AG20443 (cell line): ENCODE results near the gene FMNL1.

Experiments used
- DNase-seq: peaks from one replicate; pipeline ENCODE4 v3.0.0; 2012; ENCODE audit warnings: low spot score, mixed read lengths

The FMNL1 gene

GRCh38 chr17:45261577-45262515, 40.2 kb downstream of the FMNL1 start, which contains the start of gene SPATA32:
Gene SPATA32 (minus strand): TSS chr17:45262094. CDS start chr17:45262016, 78 bp downstream.
- DNase-seq = peak; percentile 66

- no peak for DNase-seq
These were observed 41.1 kb downstream of the FMNL1 start for GRCh38 chr17:45262516-45263476.

DNA sequence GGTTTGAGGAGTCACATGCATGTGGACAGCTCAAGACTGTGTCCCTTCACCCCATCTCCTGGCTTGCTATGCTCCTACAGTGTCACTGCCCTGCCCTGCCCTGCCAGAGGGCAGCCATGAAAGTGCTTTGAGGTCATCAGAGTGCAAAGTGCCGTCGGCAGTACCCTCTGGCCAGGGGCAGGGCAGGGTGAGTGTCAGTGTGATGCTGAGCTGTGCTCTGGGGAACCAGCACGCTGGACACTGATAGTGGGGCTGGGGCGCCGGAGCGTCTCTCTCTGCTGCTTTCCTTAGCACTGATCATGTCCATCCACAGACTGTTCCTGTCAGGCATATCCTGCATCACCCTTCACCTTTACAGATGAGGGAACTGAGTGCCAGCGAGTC, 41.8 kb downstream of the FMNL1 start:
- no peak for DNase-seq

DNA sequence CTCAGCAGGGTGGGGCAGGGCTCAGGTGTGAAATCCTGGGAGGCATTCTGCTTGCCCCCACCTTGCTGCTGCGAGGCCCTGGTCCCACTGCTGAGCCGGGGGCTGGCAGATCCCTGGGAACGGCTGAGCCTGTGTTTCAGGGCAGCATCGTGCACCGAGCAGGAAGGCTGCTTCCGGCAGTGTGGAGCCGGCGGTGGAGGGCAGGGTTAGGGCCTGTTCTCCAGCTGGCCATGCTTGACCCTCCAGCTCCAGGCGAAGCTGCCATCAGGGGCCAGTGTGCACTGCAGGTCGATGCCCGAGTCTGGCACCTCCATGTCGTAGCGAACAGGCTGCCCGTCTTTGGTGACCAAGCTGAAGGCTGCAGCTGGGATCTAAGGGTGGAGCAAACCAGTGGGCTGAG, 42.7 kb downstream of the FMNL1 start:
- DNase-seq = no peak

DNA sequence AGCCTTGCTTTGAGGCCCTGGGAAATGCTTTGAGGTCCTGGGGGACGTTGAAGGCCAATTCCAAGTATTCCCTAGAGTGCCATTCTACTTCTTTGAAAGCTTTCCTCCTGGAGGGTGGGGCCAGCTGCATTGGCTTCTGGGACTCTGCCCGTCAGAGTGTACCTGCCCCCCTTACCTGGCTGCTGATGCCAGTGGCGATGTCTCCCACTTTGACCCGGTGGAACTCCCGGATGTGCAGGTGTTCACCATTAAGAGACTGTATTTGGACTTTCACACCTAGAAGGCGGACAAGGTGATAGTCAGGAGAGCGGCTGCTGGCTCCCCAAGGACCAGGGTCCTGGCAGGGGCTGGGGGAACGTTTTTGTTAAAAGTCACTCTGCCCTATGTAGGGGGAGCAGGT, 43.3 kb downstream of the FMNL1 start:
- no peak for DNase-seq

GRCh38 chr17:45265821-45266220, 44.1 kb downstream of the FMNL1 start:
- peak; percentile 90 for DNase-seq

- no peak for DNase-seq
These were observed 44.8 kb downstream of the FMNL1 start for GRCh38 chr17:45266372-45266926.

- DNase-seq = no peak
These were observed 45.9 kb downstream of the FMNL1 start for GRCh38 chr17:45267436-45268055.

DNA sequence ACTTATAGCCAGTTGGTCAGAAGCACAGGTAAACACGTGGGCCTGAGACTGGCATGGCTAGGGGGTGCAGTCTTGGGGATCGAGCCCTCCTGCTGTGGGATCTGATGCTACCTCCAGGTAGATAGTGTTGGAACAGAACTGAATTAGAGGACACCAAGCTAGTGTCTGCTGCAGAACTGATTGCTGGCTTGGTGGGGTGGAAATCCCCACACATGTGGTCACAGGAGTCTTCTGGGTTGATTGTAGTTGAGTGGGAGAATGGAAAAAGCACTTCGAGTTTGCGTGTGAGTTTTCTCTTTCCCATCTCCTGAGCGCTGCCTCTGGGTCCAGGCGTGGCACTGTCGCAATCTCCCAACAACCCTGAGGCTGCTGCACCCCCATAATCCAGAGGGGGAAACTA, 48.2 kb downstream of the FMNL1 start:
- DNase-seq = no peak

GRCh38 chr17:45270828-45271418, 49.2 kb downstream of the FMNL1 start:
- DNase-seq = no peak

DNA sequence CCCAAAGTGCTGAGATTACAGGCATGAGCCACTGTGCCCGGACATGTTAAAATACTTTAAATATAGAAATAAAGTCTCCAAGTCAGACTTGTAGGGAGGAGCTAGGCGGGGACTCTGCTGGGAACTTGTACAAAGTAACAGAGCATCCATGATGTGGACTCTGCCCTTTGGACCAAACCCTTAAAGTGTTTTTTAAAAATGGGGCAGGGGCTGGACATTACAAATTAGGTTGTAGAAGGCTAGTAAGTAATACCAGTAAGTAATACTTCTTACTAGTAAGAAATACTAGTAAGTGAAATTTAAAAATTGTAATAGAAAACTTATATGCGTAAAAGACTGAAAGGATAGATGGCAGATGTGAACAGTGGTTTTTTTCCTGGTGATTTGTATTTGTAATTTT, 49.9 kb downstream of the FMNL1 start:
- DNase-seq = no peak

DNA sequence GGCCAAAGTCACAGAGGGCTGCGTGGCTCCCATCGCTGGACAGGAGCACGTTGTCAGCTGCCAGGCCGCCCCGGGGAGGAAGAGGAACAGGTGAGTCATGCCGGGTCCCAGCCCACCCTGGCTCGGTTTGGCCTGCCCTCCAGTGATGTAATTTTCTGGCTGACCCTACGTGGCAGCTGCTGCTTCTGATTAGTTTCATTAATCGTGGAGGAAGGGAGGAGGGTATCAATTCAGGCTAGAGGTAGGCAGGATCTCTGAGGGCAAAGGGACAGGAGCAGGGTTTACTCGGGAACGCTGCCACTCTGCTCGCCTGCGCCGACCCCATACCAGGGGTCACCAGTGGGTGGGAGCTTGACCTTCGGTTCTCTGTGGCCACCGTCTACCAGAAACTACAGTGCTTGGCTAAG, 51.9 kb downstream of the FMNL1 start:
- no peak for DNase-seq

DNA sequence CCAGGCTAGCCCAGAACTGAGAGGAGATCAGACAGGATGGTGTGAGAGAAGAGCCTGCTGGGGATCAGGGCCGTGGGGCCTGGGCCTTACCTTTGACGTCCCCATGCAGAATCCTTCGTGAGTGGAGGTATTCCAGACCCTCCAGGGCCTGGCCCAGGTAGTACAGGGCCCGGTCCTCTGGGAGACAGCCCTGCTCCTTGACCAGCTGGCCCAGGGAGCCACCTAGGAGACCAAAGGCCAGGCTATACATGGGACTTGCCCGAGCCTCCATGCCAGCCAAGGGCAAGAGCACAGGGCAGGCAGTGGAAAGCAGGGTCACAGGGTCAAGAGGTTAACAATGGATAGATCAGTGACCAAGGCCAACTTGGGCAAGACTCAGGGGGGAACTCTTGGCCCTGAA, 52.3 kb downstream of the FMNL1 start:
- no peak for DNase-seq

DNA sequence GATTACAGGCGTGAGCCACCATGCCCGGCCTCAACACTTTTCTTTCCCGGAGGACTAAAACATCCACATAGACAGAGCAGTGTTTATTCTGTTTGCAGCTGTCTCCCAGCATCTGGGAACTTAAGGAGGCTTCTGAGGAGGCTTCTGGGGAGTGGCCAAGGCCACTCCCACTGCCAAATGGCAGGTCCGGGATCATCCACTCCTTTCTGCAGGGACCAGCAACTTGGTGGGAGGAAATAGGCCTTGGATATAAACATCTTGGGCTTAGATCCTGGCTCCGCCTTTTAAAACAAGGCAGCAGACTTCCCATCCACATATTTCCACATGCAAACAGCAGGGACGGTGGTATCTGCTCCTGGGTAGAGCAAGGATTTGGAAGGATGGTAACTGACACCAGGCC, 54.3 kb downstream of the FMNL1 start:
- no peak for DNase-seq

DNA sequence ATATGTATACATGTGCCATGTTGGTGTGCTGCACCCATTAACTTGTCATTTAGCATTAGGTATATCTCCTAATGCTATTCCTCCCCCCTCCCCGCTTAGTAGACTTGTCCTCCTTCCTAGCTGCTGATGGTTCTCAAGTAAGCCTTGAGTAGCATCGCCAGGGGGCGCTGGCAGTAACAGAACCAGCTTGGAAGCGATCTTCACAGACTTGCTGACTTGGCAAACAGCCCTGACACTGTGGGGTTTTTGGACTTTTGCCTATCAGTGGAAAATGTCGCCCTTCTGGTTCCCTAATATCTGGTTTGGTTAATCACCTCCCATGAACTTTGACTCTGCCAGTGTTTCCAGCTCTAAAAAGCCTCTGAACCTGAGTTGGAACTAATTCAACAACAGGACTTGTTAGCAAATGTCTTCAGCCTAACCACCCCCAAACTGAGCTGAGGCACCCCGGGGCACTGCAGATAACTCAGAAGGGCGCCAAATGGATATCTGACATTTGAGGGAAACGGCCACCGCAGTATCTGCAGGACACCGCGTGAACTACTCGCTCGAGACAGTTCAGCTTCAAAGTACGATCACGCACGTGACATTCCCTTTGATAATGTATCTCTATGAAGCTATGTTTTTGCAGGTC, 55.6 kb downstream of the FMNL1 start:
- peak; percentile 84 for DNase-seq

GRCh38 chr17:45277992-45278391, 56.3 kb downstream of the FMNL1 start:
- no peak for DNase-seq

- no peak for DNase-seq
These were observed 58.2 kb downstream of the FMNL1 start for GRCh38 chr17:45279898-45280297.

GRCh38 chr17:45282683-45283644, 61.3 kb downstream of the FMNL1 start:
- no peak for DNase-seq

- DNase-seq = no peak
These were observed 62.0 kb downstream of the FMNL1 start for GRCh38 chr17:45283711-45284110.
